Ovary (tissue), 3 donors: ENCODE results near the gene MAPK1.

Experiments used
- CTCF ChIP-seq, 3 donors: fragments of 450-650 bp in 2 of 3; fragments of 200-600 bp in 1 of 3; IDR thresholded peaks; one replicate each; pipeline versions ENCODE4 v1.5.1 to v1.8.0; 2016 to 2022; ENCODE audit warnings: antibody characterized with exemption in 3 of 3, mild to moderate bottlenecking in 1 of 3
- POLR2A ChIP-seq: fragments of 450-650 bp; IDR thresholded peaks from one replicate; pipeline ENCODE4 v1.6.1; 2017; ENCODE audit warnings: antibody characterized with exemption, mild to moderate bottlenecking, moderate library complexity
- donor health status: DM: no; HTN: no; CAD: no.

DNA sequence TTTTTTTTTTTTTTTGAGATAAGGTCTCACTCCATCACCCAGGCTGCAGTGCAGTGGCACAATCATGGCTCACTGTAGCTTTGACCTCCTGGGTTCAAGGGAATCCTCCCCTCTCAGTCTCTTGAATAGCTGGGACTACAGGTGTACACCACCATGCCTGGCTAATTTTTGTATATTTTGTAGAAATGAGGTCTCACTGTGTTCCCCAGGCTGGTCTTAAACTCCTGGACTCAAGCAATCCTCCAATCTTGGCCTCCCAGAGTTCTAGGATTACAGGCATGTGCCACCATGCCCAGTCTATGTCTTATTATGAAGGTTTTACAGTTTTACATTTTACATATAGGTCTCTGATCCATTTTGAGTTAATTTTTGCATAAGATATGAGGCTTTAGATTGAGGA lies 20.4 kb upstream of the MAPK1 start:
- no peak for TF ChIP-seq CTCF (IDR thresholded peaks at IDR 0.05)
- TF ChIP-seq POLR2A: no peak
